Skeletal muscle cell (primary cell): ENCODE results near the gene RPL13A.

Experiments
- DNase-seq: peaks from one replicate; pipeline ENCODE4 v3.0.0-alpha.2; 2010; ENCODE audit warnings: low read depth
- H3K4me3 ChIP-seq: 2 replicates; pipeline ENCODE4 v1.5.1; 2011; ENCODE audit warnings: low read depth, mild to moderate bottlenecking, control low read depth, low read length, moderate library complexity

RPL13A gene

GRCh38 chr19:49475995-49476880 lies 11.2 kb upstream of the RPL13A start:
- no peak overlapping the region for H3K4me3 ChIP-seq
- no peak for DNase-seq

DNA sequence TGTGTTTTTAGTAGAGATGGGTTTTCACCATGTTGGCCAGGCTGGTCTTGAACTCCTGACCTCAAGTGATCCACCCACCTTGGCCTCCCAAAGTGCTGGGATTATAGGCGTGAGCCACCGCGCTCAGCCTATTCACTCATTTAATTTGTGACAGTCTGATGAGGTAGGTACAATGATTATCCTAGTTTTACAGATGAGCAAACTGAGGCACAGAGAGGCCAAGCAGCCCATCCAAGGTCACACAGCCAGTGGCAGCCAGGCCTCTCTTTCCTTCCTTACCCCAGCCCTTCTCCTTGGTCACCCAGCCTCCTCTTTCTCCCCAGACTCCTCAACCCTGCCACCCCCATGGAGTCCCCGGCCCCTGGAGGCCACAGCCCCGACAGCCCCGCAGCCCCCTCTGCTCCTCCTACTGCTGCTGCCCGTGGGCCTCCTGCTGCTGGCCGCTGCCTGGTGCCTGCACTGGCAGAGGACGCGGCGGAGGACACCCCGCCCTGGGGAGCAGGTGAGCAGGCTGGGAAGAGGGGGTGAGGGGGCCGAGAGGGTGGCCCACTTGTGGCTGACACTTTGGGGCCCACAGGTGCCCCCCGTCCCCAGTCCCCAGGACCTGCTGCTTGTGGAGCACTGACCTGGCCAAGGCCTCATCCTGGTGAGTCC lies 7.3 kb upstream of the RPL13A start:
- no peak overlapping the region for H3K4me3 ChIP-seq
- no peak for DNase-seq

DNA sequence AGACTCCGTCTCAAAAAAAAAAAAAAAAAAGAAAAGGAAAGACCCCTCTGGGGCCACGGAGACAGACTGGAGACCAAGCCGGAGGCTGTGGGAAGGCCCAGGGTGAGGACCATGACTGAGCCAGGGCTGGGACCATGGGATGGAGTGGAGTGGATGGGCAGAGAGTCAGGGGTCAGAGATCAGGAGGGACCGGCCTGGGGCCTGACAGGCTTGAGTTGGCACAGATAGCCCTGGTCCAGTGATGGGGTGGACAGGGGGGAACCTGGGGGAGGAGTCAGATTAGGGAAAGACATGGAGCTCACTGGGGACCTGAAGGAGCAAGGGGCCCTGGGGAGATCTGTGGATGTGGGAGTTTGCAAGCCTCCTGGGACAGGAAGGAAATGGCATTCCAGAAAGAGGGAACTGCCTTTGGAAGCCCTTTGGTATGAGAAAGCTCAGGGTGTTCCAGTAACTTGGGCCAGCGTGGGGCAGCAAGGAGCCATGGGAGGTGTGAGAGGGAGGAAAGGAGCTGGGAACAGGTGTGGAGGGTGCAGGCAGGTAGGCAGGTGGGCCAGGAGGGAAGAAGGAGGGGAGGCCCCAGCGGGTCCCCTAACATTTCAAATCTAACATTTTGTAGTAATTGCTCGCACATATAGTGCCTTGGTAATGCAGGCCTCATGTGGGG lies 6.3 kb upstream of the RPL13A start:
- no peak for DNase-seq
- H3K4me3 ChIP-seq: no peak overlapping the region

- no peak overlapping the region for H3K4me3 ChIP-seq
- no peak for DNase-seq
These were observed 1.2 kb upstream of the RPL13A start for GRCh38 chr19:49486232-49486631.

DNA sequence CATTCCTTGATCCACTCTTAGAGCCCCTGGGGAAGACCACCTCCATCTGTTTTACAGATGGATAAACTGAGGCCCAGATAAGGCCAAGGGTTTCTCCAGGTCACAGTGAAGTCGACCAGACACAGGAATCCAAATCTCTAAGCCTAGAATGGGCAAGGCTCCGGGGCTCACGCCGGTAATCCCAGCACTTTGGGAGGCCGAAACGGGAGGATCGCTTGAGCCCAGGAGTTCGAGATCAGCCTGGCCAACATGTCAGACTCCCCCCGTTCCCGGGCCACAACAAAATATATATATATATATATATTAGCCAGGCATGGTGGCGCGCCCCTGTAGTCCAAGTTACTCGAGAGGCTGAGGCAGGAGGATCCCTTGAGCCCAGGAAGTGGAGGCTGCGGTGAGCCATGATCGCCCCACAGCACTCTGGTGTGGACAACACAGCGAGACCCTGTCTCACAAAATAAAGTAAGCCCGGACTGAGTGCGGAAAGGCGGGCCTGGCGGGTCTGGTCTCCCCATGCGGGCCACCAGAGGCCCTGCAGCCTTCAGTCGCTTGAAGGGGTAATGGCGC lies 615 bp upstream of the RPL13A start:
- no peak for DNase-seq
- no peak overlapping the region for H3K4me3 ChIP-seq

DNA sequence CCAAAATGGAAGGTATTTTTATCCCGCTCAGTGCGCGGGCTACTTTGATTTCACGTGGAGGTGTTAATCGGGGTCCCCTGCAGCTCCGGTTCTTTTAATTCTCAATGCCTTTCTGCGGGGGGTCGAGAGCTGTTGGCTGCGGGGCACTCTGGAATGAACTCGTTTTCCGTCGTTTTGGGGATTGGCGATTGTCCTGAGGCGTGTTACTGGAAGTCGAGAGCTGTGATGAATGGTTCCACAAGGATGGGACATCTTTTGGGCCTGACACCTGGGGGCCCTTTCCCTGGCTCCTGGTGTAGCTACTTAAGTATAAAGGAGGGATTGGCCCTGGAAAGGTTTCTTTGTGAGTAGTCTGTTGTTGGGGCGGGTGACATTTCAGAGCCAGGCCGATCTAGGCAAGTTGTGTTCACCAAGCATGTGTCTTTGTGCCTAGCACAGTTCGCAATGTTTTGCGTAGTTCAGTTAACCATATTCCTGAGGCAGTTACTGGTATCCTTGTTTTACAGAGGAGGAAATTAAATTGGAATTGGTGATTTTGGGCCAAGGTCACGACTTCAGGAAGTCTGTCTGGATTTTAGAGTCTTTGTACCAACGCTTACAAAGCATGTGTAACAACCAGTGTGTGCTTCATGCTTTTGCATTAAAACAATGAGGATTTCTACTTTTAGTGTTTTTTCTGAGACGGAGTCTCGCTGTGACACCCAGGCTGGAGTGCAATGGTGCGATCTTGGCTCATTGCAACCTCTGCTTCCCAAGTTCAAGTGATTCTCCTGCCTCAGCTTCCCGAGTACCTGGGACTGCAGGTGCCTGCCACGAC lies 846 bp downstream of the RPL13A start:
- H3K4me3 ChIP-seq: peak overlapping the region; percentile 99
- DNase-seq: no peak

GRCh38 chr19:49488863-49489537 lies 1.6 kb downstream of the RPL13A start:
- DNase-seq: no peak
- H3K4me3 ChIP-seq: peak overlapping the region; percentile 99

GRCh38 chr19:49489601-49490167 lies 2.3 kb downstream of the RPL13A start:
- H3K4me3 ChIP-seq: peak overlapping the region; percentile 99
- no peak for DNase-seq

GRCh38 chr19:49490287-49491029 lies 3.0 kb downstream of the RPL13A start:
- no peak for DNase-seq
- no peak overlapping the region for H3K4me3 ChIP-seq

DNA sequence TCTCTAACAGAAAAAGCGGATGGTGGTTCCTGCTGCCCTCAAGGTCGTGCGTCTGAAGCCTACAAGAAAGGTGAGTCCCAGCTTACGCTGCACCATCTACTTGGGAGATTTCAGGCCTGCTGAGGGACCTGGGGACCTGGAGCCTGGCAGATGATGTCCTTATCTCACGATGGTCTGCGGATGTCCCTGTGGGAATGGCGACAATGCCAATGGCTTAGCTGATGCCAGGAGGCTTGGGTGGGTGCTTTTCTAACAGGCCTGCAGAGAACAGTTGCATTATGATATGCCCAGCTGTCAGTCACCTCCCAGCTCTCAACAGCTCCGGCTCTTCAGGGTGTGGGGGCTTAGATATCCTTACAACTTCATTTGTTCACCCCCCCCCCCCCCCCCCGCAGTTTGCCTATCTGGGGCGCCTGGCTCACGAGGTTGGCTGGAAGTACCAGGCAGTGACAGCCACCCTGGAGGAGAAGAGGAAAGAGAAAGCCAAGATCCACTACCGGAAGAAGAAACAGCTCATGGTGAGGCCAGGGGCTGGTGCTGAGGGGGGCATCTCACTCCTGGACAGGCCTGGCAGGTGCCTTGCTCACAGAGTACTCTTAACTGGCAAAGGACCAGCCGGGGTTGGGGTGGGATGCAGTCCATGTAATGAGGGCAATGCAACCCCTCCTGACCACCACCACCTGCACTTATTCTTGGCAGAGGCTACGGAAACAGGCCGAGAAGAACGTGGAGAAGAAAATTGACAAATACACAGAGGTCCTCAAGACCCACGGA lies 3.8 kb downstream of the RPL13A start:
- DNase-seq: no peak
- H3K4me3 ChIP-seq: no peak overlapping the region

DNA sequence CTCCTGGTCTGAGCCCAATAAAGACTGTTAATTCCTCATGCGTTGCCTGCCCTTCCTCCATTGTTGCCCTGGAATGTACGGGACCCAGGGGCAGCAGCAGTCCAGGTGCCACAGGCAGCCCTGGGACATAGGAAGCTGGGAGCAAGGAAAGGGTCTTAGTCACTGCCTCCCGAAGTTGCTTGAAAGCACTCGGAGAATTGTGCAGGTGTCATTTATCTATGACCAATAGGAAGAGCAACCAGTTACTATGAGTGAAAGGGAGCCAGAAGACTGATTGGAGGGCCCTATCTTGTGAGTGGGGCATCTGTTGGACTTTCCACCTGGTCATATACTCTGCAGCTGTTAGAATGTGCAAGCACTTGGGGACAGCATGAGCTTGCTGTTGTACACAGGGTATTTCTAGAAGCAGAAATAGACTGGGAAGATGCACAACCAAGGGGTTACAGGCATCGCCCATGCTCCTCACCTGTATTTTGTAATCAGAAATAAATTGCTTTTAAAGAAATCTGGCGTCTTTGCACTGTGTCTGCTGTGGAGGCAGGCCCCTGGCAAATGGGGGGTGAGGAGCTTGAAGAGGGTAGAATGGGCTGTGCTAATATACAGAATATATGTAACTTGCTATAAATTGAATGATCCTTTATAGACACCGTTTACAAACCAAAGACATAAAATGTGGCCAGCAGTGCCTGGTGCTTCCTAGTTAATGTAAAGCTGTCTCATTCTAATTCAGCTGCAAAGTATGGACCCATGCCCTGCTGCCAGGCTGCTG lies 4.6 kb downstream of the RPL13A start:
- H3K4me3 ChIP-seq: no peak overlapping the region
- no peak for DNase-seq

- no peak overlapping the region for H3K4me3 ChIP-seq
- no peak for DNase-seq
These were observed 5.4 kb downstream of the RPL13A start for GRCh38 chr19:49492573-49493405.

GRCh38 chr19:49496574-49497008 lies 9.2 kb downstream of the RPL13A start:
- peak overlapping the region; percentile 85 for H3K4me3 ChIP-seq
- DNase-seq: no peak

DNA sequence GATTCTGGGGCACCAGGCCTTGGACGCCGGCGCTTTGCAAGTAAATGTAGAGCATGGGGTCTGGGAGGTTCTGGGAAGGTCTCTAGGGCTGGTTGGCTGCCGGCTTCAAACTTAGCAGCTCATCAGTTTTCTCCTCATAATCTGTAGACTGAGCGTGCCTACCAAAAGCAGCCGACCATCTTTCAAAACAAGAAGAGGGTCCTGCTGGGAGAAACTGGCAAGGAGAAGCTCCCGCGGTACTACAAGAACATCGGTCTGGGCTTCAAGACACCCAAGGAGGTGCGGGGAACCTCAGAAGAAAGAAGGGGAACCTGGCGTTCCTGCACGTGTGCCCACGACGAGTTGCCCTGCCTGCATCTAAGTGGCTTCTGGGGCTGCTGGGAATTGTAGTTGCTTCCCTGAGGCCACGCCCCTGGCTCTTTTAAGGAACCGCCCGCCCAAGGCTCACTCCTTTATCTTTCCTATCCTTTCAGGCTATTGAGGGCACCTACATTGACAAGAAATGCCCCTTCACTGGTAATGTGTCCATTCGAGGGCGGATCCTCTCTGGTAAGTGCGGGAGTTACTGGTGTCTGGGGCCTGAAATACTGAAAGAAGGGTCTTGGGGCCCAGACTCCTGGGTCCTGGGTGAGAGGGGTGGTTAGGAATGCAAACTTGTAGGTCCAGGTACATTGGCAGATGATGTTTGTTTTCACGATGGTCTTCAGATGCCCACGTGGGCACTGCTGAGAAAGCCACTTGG lies 9.8 kb downstream of the RPL13A start:
- no peak for DNase-seq
- peak overlapping the region; percentile 85 for H3K4me3 ChIP-seq

DNA sequence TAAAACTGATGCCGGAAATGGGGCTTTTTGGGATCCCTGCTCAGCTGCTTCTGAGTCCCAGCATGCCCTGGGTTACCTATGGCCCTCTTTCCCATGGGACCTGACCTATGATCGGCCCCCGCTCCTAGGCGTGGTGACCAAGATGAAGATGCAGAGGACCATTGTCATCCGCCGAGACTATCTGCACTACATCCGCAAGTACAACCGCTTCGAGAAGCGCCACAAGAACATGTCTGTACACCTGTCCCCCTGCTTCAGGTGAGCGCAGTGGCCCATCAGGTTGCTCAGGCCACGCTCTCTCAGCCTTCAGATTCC lies 10.3 kb downstream of the RPL13A start:
- peak overlapping the region; percentile 85 for H3K4me3 ChIP-seq
- DNase-seq: no peak
